ENCODE measurements around the gene CGB5.

DNA sequence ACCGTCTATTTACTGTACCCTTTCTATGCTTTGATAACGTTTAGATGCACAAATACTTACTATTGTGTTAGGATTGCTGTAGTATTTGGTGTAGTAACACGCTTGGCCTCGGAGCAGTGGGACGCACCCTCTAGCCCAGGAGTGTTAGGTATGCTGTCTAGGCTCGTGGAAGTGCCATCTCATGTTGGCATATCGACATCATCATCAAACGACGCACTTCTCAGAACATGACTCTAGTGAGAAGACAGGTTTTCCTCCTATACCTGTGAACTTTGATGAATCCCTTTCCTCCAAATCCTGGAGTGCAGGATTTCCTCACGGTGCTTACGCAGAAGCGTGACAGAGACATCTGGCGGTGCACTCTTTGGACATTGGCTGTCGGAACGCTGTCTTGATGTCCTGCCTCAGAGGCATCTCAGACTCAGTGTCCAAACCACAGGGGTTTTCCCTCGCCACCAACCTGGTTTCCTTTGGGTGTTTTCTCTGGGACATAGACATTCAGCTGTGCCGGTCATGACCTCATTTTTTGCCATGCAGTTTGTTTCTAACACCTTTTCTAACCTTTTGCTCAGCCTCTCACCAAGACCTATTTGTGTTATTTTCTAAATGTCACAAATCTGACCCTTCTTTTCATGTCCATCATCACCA lies 47.9 kb downstream of the CGB5 start:
- TF ChIP-seq, protein P1, sequence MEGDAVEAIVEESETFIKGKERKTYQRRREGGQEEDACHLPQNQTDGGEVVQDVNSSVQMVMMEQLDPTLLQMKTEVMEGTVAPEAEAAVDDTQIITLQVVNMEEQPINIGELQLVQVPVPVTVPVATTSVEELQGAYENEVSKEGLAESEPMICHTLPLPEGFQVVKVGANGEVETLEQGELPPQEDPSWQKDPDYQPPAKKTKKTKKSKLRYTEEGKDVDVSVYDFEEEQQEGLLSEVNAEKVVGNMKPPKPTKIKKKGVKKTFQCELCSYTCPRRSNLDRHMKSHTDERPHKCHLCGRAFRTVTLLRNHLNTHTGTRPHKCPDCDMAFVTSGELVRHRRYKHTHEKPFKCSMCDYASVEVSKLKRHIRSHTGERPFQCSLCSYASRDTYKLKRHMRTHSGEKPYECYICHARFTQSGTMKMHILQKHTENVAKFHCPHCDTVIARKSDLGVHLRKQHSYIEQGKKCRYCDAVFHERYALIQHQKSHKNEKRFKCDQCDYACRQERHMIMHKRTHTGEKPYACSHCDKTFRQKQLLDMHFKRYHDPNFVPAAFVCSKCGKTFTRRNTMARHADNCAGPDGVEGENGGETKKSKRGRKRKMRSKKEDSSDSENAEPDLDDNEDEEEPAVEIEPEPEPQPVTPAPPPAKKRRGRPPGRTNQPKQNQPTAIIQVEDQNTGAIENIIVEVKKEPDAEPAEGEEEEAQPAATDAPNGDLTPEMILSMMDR (IDR thresholded peaks at IDR 0.05) = no peak
- no peak for TF ChIP-seq EZH2 (IDR thresholded peaks at IDR 0.05; ENCODE audit: borderline replicate concordance, insufficient read depth, low read depth, low read length, poor library complexity, severe bottlenecking)
